A673 (cell line): ENCODE measurements around the gene MVB12B. TPM values are rescaled to one million over a fixed set of nuclear protein-coding genes. Genes with fewer than 3 reads are reported as not detected.
A peak's percentile ranks its signal among the peaks of the same experiment; 100 is the strongest.

ENCODE experiments used
- BruUV-seq: library from RNA; stranded (reverse); fragments of 400-500 nt; replicated peaks from 2 replicates; lab custom pipeline; 2021; lab: Mats Ljungman, UMichigan
- CTCF ChIA-PET: fragments of 300-600 bp; sonication (Branson Sonifier 250); formaldehyde crosslinking; loops from one replicate; lab custom pipeline; 2022; ENCODE audit warnings: antibody characterized with exemption; lab: Charles Lee
- POLR2A ChIA-PET: fragments of 300-600 bp; sonication (Branson Sonifier 250); formaldehyde crosslinking; loops from one replicate; lab custom pipeline; 2022; ENCODE audit warnings: antibody characterized with exemption; ENCODE audit not compliant: low non-redundant PET; lab: Charles Lee
- DNase-seq: peaks from one replicate; pipeline ENCODE4 v3.0.0-alpha.2; 2015; ENCODE audit warnings: low spot score
- H3K27ac ChIP-seq: fragments of 200-600 bp; sonication (generic); 2 replicates; pipeline ENCODE4 v1.5.1; 2016; ENCODE audit warnings: mixed run types, low read depth, mild to moderate bottlenecking, mixed read lengths, antibody characterized with exemption, low read length; ENCODE audit not compliant: poor library complexity, severe bottlenecking
- H3K27me3 ChIP-seq: fragments of 200-600 bp; sonication (generic); replicated peaks from 2 replicates; pipeline ENCODE4 v1.6.1; 2017; ENCODE audit warnings: mixed run types, low read depth, mild to moderate bottlenecking, mixed read lengths, antibody characterized with exemption, low read length; ENCODE audit not compliant: insufficient read depth, poor library complexity
- H3K36me3 ChIP-seq: fragments of 200-600 bp; sonication (generic); 2 replicates; pipeline ENCODE4 v1.6.1; 2016; ENCODE audit warnings: mixed run types, mild to moderate bottlenecking, mixed read lengths, antibody characterized with exemption, low read length; ENCODE audit not compliant: insufficient read depth, poor library complexity, severe bottlenecking
- H3K4me1 ChIP-seq: fragments of 200-600 bp; sonication (generic); 2 replicates; pipeline ENCODE4 v1.6.1; 2017; ENCODE audit warnings: mixed run types, mild to moderate bottlenecking, mixed read lengths, antibody characterized with exemption, low read length; ENCODE audit not compliant: insufficient read depth, poor library complexity, severe bottlenecking
- H3K4me3 ChIP-seq: fragments of 200-600 bp; sonication (generic); 2 replicates; pipeline ENCODE4 v1.5.1; 2016; ENCODE audit warnings: low read depth, mixed run types, mild to moderate bottlenecking, mixed read lengths, low read length; ENCODE audit not compliant: poor library complexity, severe bottlenecking
- H3K9me3 ChIP-seq: fragments of 200-600 bp; sonication (generic); 2 replicates; pipeline ENCODE4 v1.6.1; 2016; ENCODE audit warnings: mixed run types, low read depth, mild to moderate bottlenecking, mixed read lengths, antibody characterized with exemption, low read length; ENCODE audit not compliant: poor library complexity, severe bottlenecking
- EZH2 ChIP-seq: fragments of 200-600 bp; sonication (generic); IDR thresholded peaks from 2 replicates; pipeline ENCODE4 v1.6.1; 2017; ENCODE audit warnings: borderline replicate concordance, low read depth, mild to moderate bottlenecking, mixed read lengths, antibody characterized with exemption, low read length; ENCODE audit not compliant: poor library complexity, severe bottlenecking
- intact Hi-C: fragments of 100-400 bp; cut with micrococcal nuclease; formaldehyde crosslinking; loops from one replicate; pipeline ENCODE4 v1.10.0; 2022; ENCODE audit not compliant: unreplicated experiment
- total RNA-seq: library from RNA; stranded (reverse); gene quantifications from 2 replicates; pipeline ENCODE4 v1.2.3, GENCODE V29; 2021
- TF ChIP-seq, protein P1 (sequence below): fragments of 300-800, 200-600 bp; sonication (generic); conservative IDR thresholded peaks from 2 replicates; pipeline ENCODE4 v1.5.1; 2017; ENCODE audit warnings: low read depth, mild to moderate bottlenecking, antibody characterized with exemption, low read length, moderate library complexity, mixed read lengths

The MVB12B gene
- total RNA-seq, 1 experiment from 2014 or later = 12.3 TPM

DNA sequence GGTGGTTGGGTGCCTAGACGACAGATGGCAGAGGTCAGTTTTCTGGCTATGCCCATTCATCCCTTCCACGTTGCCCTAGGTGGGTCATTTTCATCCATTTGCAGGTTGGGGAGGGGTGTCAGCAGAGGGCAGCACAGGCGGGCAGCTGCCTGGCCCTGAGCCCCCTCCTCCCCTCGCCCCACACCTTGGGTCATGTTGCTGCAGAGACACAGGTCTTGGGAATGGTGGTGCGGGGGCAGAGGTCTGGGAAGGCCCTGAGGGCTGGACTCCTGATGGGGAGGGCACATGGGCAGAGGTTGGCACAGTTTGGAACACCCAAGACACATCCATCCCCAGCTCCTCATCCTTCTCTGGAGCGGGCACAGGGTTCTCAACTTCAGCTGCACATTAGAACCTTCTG, 183.9 kb downstream of the MVB12B start:
- no peaks in the 10 kb centered on the region for H3K4me1 ChIP-seq
- H3K4me3 ChIP-seq = no peak overlapping the region
- H3K36me3 ChIP-seq = no peaks in the 10 kb centered on the region
- no TSS peak for BruUV-seq
- intact Hi-C loops = no loop called here
- H3K27me3 ChIP-seq = peaks cover 3% of the 10 kb centered on the region
- TF ChIP-seq, protein P1, sequence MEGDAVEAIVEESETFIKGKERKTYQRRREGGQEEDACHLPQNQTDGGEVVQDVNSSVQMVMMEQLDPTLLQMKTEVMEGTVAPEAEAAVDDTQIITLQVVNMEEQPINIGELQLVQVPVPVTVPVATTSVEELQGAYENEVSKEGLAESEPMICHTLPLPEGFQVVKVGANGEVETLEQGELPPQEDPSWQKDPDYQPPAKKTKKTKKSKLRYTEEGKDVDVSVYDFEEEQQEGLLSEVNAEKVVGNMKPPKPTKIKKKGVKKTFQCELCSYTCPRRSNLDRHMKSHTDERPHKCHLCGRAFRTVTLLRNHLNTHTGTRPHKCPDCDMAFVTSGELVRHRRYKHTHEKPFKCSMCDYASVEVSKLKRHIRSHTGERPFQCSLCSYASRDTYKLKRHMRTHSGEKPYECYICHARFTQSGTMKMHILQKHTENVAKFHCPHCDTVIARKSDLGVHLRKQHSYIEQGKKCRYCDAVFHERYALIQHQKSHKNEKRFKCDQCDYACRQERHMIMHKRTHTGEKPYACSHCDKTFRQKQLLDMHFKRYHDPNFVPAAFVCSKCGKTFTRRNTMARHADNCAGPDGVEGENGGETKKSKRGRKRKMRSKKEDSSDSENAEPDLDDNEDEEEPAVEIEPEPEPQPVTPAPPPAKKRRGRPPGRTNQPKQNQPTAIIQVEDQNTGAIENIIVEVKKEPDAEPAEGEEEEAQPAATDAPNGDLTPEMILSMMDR = no peak
- TF ChIP-seq EZH2 = no peak
- H3K27ac ChIP-seq = no peak overlapping the region
- DNase-seq = no peak
- POLR2A ChIA-PET = no interaction called here
- no peaks in the 10 kb centered on the region for H3K9me3 ChIP-seq
- CTCF ChIA-PET = no interaction called here

DNA sequence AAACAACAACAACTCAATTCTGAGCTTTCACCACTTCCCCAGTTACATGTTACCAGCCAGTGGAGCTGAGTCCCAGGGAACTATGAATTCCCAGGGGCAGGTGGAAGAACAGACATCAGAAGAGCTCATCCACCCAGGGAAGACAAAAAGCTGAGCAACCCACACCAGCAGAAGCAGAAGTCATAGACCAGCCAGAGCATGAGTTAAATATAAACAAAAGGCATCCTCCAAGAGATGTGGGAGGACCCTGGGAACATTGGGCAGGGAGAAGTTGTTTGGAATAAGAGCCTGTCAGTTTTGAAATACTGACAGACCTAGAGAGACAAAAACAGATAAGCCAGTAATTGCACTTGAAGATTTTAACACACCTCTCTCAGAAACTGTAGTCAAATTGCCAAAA, 184.8 kb downstream of the MVB12B start:
- no peak overlapping the region for H3K27ac ChIP-seq
- ChIA-PET CTCF (no interaction called here), POLR2A (no interaction called here)
- H3K27me3 ChIP-seq = peaks cover 8% of the 10 kb centered on the region
- no peak for DNase-seq
- TF ChIP-seq, protein P1 = no peak
- H3K4me3 ChIP-seq = no peak overlapping the region
- H3K36me3 ChIP-seq = no peaks in the 10 kb centered on the region
- intact Hi-C loops = no loop called here
- H3K9me3 ChIP-seq = no peaks in the 10 kb centered on the region
- BruUV-seq = no TSS peak
- no peaks in the 10 kb centered on the region for H3K4me1 ChIP-seq

DNA sequence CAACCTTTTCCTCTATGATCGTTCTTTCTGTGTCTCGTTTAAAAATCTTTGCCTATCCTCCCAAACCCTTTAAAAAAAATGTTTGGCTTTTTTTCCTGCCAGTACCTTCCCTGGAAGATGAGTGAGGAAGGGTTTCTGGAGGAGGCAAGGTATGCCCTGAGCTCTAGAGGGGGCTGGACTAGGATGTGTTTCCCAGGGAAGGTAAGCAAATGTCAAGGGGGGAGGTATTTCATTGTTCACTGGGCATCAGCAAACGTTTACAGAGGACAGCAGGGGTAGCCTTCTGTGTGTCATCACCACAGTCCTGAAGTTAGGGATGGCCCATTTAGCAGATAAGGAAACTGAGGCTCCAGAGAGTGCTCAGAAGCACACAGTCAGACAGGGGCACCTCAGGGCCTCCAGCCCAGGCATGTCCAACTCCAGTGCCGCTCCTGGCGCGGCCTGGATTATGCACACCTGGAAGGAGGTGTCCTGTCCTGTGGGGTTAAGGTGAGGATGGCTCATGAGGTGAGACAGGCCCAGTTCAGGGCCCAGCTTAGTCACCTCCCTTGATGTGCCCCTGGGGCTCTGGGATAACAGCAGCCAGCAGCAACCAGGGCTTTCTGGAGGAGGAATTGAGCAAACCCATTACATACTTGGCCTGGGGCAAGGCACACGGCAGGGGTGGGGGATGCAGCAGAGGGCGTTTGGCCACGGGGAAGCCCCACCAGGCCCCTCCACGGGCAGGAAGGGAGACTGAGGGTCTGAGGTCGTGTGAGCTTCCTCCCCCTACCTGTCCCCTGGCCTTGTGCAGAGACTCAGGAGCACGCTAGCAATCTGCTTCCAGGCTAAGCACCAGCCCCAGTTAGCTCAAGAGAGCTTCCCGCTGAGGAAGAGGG, 186.8 kb downstream of the MVB12B start:
- POLR2A ChIA-PET = no interaction called here
- no peak for TF ChIP-seq EZH2
- TF ChIP-seq, protein P1 = no peak
- CTCF ChIA-PET = interaction anchor here (1.0 kb wide), 1 partner anchor 13 kb away, joined by 3 read pairs; no protein-coding TSS in a partner anchor
- Histone ChIP-seq H3K9me3 (no peaks in the 10 kb centered on the region), H3K4me3 (peak overlapping the region; percentile 21), H3K36me3 (no peaks in the 10 kb centered on the region), H3K27ac (no peak overlapping the region), H3K4me1 (peaks cover 12% of the 10 kb centered on the region), H3K27me3 (peaks cover 28% of the 10 kb centered on the region)
- no peak for DNase-seq
- intact Hi-C loops = no loop called here
- BruUV-seq = no TSS peak
